ENCODE results near the gene ARID3A. TPM values are rescaled to one million over a fixed set of nuclear protein-coding genes. Genes with fewer than 3 reads are reported as not detected.

Gene ARID3A
- total RNA-seq, 3 donors from 2014 or later (not counting 1 experiment from before 2014, with no cell fraction given) = 15.9 to 24.6 (median 24.2) TPM

- Histone ChIP-seq H3K27ac (ENCODE audit: low read length) (no peak overlapping the region), H3K4me3 (ENCODE audit: low read length) (no peak overlapping the region), H3K4me1 (ENCODE audit: control insufficient read depth, insufficient read depth, low read length) (peaks cover 36% of the 10 kb centered on the region), H3K27me3 (ENCODE audit: control insufficient read depth, insufficient read depth, low read length) (no peaks in the 10 kb centered on the region), H3K36me3 (ENCODE audit: control insufficient read depth, insufficient read depth, low read length) (no peaks in the 10 kb centered on the region), H3K9me3 (ENCODE audit: control insufficient read depth, insufficient read depth, low read length) (no peaks in the 10 kb centered on the region)
- Mint-ChIP-seq H3K4me3 (no peak overlapping the region), H3K36me3 (no peaks in the 10 kb centered on the region), H3K27ac (no peak overlapping the region), H3K9me3 (no peaks in the 10 kb centered on the region), H3K4me1 (peaks cover 14 to 16% of the 10 kb centered on the region in 2 donors), H3K27me3 (ENCODE audit: low read depth in 2 of 2) (no peaks in the 10 kb centered on the region)
- no peak for TF ChIP-seq CTCF (IDR thresholded peaks at IDR 0.05)
- 88% methylated on average over 27 of the region's 27 CpGs for WGBS (ENCODE audit: insufficient coverage)
- ATAC-seq (no peak), DNase-seq (no peak)
- intact Hi-C loops (cut with micrococcal nuclease) = no loop called here
Measured at GRCh38 chr19:944171-944567, 18.3 kb downstream of the ARID3A start.

DNA sequence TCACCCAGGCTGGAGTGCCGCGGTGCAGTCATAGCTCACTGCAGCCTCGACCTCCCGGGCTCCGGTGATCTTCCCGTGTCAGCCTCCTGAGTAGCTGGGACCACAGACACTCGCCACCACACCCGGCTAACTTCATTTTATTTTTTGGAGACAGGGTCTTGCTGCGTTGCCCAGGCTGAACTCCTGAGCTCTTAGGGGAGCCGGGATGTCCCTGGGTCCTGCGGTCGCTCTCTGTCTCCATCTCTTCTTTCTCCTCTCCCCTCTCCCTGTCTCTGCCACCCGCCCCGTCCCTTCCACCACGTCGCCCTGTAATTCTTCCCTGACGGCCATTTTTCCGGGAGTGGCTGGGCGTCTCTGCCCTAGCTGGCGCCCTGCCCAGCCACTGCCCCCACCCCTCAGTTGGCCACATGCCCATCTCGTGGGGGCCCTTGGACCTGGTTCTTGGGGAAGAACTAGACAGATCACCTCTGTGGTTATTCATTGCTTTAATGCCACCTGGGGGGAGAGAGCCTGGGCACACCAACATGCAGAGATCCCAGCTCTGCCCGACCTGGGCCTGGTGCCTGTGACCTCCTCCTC, 18.9 kb downstream of the ARID3A start:
- H3K9me3 Mint-ChIP-seq = no peaks in the 10 kb centered on the region
- peaks cover 14 to 16% of the 10 kb centered on the region in 2 donors for H3K4me1 Mint-ChIP-seq
- no peak overlapping the region for H3K4me3 Mint-ChIP-seq

DNA sequence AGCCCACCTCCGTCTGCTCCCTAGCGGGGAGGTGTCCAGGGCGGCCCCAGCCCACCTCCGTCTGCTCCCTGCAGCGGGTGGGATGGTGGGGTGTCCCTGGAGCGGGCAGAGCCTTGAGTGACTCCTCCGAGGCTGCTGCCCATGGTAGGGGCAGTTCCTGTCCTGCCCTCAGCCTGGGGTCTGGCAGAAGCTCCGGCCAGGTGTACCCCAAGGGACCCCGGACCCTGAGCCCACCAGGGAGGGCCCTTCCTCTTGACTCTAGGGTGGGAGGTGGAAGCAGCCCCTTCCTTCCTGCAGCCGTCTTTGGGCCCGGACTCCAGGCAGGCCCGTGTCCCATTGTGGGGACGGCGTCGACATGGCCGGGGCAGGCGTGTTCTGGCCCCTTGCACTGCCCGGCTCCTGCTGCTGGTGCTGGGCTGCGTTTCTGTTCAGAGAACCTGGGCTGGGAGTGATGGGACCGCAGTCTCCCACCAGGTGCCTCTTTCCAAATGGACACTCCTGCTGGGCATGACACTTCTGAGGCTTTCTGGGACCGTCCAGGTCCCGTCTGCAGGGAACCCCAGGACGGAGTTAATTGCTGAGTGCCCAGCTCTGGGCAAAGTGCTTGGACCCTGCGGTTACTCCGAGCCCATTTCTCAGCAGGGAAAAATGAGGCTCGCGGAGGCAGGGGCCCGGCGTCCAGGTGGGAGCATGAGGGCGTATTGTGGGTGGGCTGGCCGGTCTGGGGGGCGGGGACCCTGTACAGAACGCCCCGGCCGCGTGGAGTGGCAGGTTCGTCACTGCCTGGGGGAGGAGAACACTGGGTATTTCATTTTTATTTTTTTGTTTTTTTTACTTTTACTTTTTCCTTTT, 19.8 kb downstream of the ARID3A start:
- no peak for DNase-seq
- Histone ChIP-seq H3K36me3 (ENCODE audit: control insufficient read depth, insufficient read depth, low read length) (no peaks in the 10 kb centered on the region), H3K9me3 (ENCODE audit: control insufficient read depth, insufficient read depth, low read length) (no peaks in the 10 kb centered on the region), H3K4me3 (ENCODE audit: low read length) (no peak overlapping the region), H3K27me3 (ENCODE audit: control insufficient read depth, insufficient read depth, low read length) (no peaks in the 10 kb centered on the region), H3K27ac (ENCODE audit: low read length) (no peak overlapping the region), H3K4me1 (ENCODE audit: control insufficient read depth, insufficient read depth, low read length) (peaks cover 31% of the 10 kb centered on the region)
- WGBS (ENCODE audit: insufficient coverage) = 93% methylated on average over 31 of the region's 37 CpGs
- Mint-ChIP-seq H3K27me3 (ENCODE audit: low read depth in 2 of 2) (no peaks in the 10 kb centered on the region), H3K9me3 (no peaks in the 10 kb centered on the region), H3K4me1 (peaks cover 7 to 8% of the 10 kb centered on the region in 2 donors), H3K27ac (no peak overlapping the region), H3K36me3 (no peaks in the 10 kb centered on the region), H3K4me3 (no peak overlapping the region)
- no peak for TF ChIP-seq CTCF (IDR thresholded peaks at IDR 0.05)
- no peak for ATAC-seq
- intact Hi-C loops (cut with micrococcal nuclease) = no loop called here

More for the DNA sequence above, 18.9 kb downstream of the ARID3A start:
- H3K36me3 ChIP-seq (ENCODE audit: control insufficient read depth, insufficient read depth, low read length) = no peaks in the 10 kb centered on the region
- no peak for ATAC-seq
- TF ChIP-seq CTCF (IDR thresholded peaks at IDR 0.05) = no peak
- no peaks in the 10 kb centered on the region for H3K27me3 ChIP-seq (ENCODE audit: control insufficient read depth, insufficient read depth, low read length)
- H3K9me3 ChIP-seq (ENCODE audit: control insufficient read depth, insufficient read depth, low read length) = no peaks in the 10 kb centered on the region
- peaks cover 36% of the 10 kb centered on the region for H3K4me1 ChIP-seq (ENCODE audit: control insufficient read depth, insufficient read depth, low read length)
- WGBS (ENCODE audit: insufficient coverage) = 85% methylated on average over 22 of the region's 22 CpGs
- Mint-ChIP-seq H3K27ac (no peak overlapping the region), H3K27me3 (ENCODE audit: low read depth in 2 of 2) (no peaks in the 10 kb centered on the region), H3K36me3 (no peaks in the 10 kb centered on the region)
- no peak overlapping the region for H3K27ac ChIP-seq (ENCODE audit: low read length)
- H3K4me3 ChIP-seq (ENCODE audit: low read length) = no peak overlapping the region
- DNase-seq = no peak
- intact Hi-C loops (cut with micrococcal nuclease) = no loop called here
